GM12878 (cell line): ENCODE data around the gene RARB. TPM values are rescaled to one million over a fixed set of nuclear protein-coding genes. Genes with fewer than 3 reads are reported as not detected.

ENCODE experiments used
- ATAC-seq: fragments of 200-7000 bp; cut with Tn5 transposase; 3 replicates; pipeline ENCODE4 v1.9.1; 2020; ENCODE audit warnings: mild to moderate bottlenecking, moderate library complexity
- BruUV-seq: library from RNA; stranded (reverse); fragments of 400-500 nt; replicated peaks from 2 replicates; lab custom pipeline; 2021; lab: Mats Ljungman, UMichigan
- CTCF ChIA-PET: fragments of 300-600 bp; sonication (Branson Sonifier 250); formaldehyde crosslinking; extraction: SDS; loops from one replicate; lab custom pipeline; 2021; ENCODE audit warnings: inconsistent platforms; lab: Yijun Ruan, JAX
- POLR2A ChIA-PET: fragments of 350-600 bp; formaldehyde crosslinking; extraction: SDS; loops from one replicate; lab custom pipeline; 2021; ENCODE audit warnings: inconsistent platforms; lab: Charles Lee
- RAD21 ChIA-PET: fragments of 300-600 bp; sonication (Branson Sonifier 250); formaldehyde crosslinking; loops from one replicate; lab custom pipeline; 2023; ENCODE audit warnings: antibody characterized with exemption; ENCODE audit not compliant: unreplicated experiment; lab: Charles Lee
- SMC1A ChIA-PET: fragments of 300-600 bp; sonication (Branson Sonifier 250); formaldehyde crosslinking; loops from one replicate; lab custom pipeline; 2023; ENCODE audit not compliant: unreplicated experiment, uncharacterized antibody; lab: Charles Lee
- DNase-seq: peaks from one replicate; pipeline ENCODE4 v3.0.0-alpha.2; 2011; ENCODE audit warnings: low read depth, low spot score
- FAIRE-seq: peaks from 3 replicates; lab custom pipeline; 2011; peaks lifted over from hg19 to GRCh38; lab: Jason Lieb, UNC
- H2AFZ ChIP-seq: 2 replicates; pipeline ENCODE4 v1.6.0; 2011; ENCODE audit warnings: low read depth, low read length, control low read depth; ENCODE audit not compliant: control insufficient read depth
- H3K27ac ChIP-seq: 2 replicates; pipeline ENCODE4 v1.5.1; 2011; ENCODE audit warnings: control low read depth; ENCODE audit not compliant: control insufficient read depth, insufficient read depth
- H3K27me3 ChIP-seq, 2 experiments: replicated peaks in 1 of 2; 2 replicates each; pipeline versions ENCODE4 v1.6.0 to v1.6.1; 2011; ENCODE audit warnings: low read length in 1 of 2; ENCODE audit not compliant: control insufficient read depth in 2 of 2, insufficient read depth in 2 of 2
- H3K36me3 ChIP-seq, 2 experiments: 2 replicates each; pipeline ENCODE4 v1.5.1; 2011; ENCODE audit warnings: low read length in 1 of 2; ENCODE audit not compliant: control insufficient read depth in 2 of 2, insufficient read depth in 2 of 2
- H3K4me1 ChIP-seq: 2 replicates; pipeline ENCODE4 v1.6.1; 2011; ENCODE audit warnings: mild to moderate bottlenecking, low read length, moderate library complexity, mixed read lengths; ENCODE audit not compliant: control insufficient read depth, insufficient read depth
- H3K4me2 ChIP-seq: 2 replicates; pipeline ENCODE4 v1.6.0; 2011; ENCODE audit warnings: control low read depth; ENCODE audit not compliant: control insufficient read depth, insufficient read depth
- H3K4me3 ChIP-seq: fragments of 200-600 bp; sonication (generic); 2 replicates; pipeline ENCODE4 v1.5.1; 2016
- H3K79me2 ChIP-seq: 2 replicates; pipeline ENCODE4 v1.6.0; 2011; ENCODE audit warnings: low read length; ENCODE audit not compliant: control insufficient read depth, insufficient read depth
- H3K9ac ChIP-seq: 2 replicates; pipeline ENCODE4 v1.8.0; 2011; ENCODE audit warnings: low read length, control low read depth, mixed read lengths; ENCODE audit not compliant: control insufficient read depth, insufficient read depth
- H3K9me3 ChIP-seq: replicated peaks from 3 replicates; pipeline ENCODE4 v1.5.1; 2011; ENCODE audit warnings: mild to moderate bottlenecking, low read length; ENCODE audit not compliant: control insufficient read depth, insufficient read depth
- H4K20me1 ChIP-seq: 2 replicates; pipeline ENCODE4 v1.6.0; 2011; ENCODE audit not compliant: control insufficient read depth, insufficient read depth
- ATF7 ChIP-seq: fragments of 450-650 bp; IDR thresholded peaks from 2 replicates; pipeline ENCODE4 v1.6.1; 2016; ENCODE audit warnings: low read depth, mild to moderate bottlenecking
- BMI1 ChIP-seq: fragments of 450-650 bp; IDR thresholded peaks from 2 replicates; pipeline ENCODE4 v1.6.1; 2016; ENCODE audit warnings: mild to moderate bottlenecking, moderate library complexity, borderline replicate concordance
- BRCA1 ChIP-seq: IDR thresholded peaks from 2 replicates; pipeline ENCODE4 v1.6.1; 2011; ENCODE audit warnings: low read depth, low read length, improper control_type of control experiment
- CBX5 ChIP-seq: sonication (generic); IDR thresholded peaks from 2 replicates; pipeline ENCODE4 v1.6.1; 2016; ENCODE audit warnings: low read depth, moderate library complexity, mild to moderate bottlenecking, inconsistent platforms
- CHD4 ChIP-seq: fragments of 200-600 bp; sonication (generic); IDR thresholded peaks from 2 replicates; pipeline ENCODE4 v1.6.1; 2016; ENCODE audit warnings: mild to moderate bottlenecking
- ELK1 ChIP-seq: IDR thresholded peaks from 2 replicates; pipeline ENCODE4 v1.6.1; 2012; ENCODE audit warnings: low read depth, low read length, improper control_type of control experiment
- FOXM1 ChIP-seq: IDR thresholded peaks from 2 replicates; pipeline ENCODE4 v1.6.1; 2012; ENCODE audit warnings: low read depth, mild to moderate bottlenecking, inconsistent platforms, low read length, moderate library complexity
- GABPA ChIP-seq: IDR thresholded peaks from 2 replicates; pipeline ENCODE4 v1.6.1; 2014; ENCODE audit warnings: antibody characterized with exemption, low read depth, mild to moderate bottlenecking, inconsistent platforms
- IRF5 ChIP-seq: fragments of 450-650 bp; IDR thresholded peaks from 2 replicates; pipeline ENCODE4 v1.6.1; 2017; ENCODE audit warnings: borderline replicate concordance
- JUND ChIP-seq: IDR thresholded peaks from 2 replicates; pipeline ENCODE4 v1.6.1; 2012; ENCODE audit warnings: low read depth, mild to moderate bottlenecking, low read length, improper control_type of control experiment, moderate library complexity
- KDM1A ChIP-seq: fragments of 200-600 bp; sonication (generic); IDR thresholded peaks from 2 replicates; pipeline ENCODE4 v1.6.1; 2016; ENCODE audit warnings: borderline replicate concordance
- KLF5 ChIP-seq: fragments of 450-650 bp; IDR thresholded peaks from 2 replicates; pipeline ENCODE4 v1.6.1; 2014; ENCODE audit warnings: mild to moderate bottlenecking; ENCODE audit not compliant: partially characterized antibody
- MEF2A ChIP-seq: IDR thresholded peaks from 2 replicates; pipeline ENCODE4 v1.6.1; 2011; ENCODE audit warnings: low read depth, mild to moderate bottlenecking, low read length, moderate library complexity; ENCODE audit not compliant: insufficient read depth
- NFYB ChIP-seq: IDR thresholded peaks from 2 replicates; pipeline ENCODE4 v1.6.1; 2011; ENCODE audit warnings: low read depth, mild to moderate bottlenecking, low read length, improper control_type of control experiment, moderate library complexity; ENCODE audit not compliant: insufficient read depth
- NR2C2 ChIP-seq: IDR thresholded peaks from 2 replicates; pipeline ENCODE4 v1.6.1; 2011; ENCODE audit warnings: borderline replicate concordance, low read depth; ENCODE audit not compliant: control insufficient read depth, insufficient read length
- POLR2A ChIP-seq: IDR thresholded peaks from 2 replicates; pipeline ENCODE4 v1.6.1; 2011; ENCODE audit warnings: low read depth, mild to moderate bottlenecking, low read length
- POU2F2 ChIP-seq: IDR thresholded peaks from 3 replicates; pipeline ENCODE4 v1.6.1; 2011; ENCODE audit warnings: low read depth, mild to moderate bottlenecking, low read length, borderline replicate concordance
- RBBP5 ChIP-seq: fragments of 200-600 bp; sonication (generic); conservative IDR thresholded peaks from 2 replicates; pipeline ENCODE4 v1.6.1; 2016
- SMAD5 ChIP-seq: IDR thresholded peaks from 2 replicates; pipeline ENCODE4 v1.6.1; 2016; ENCODE audit warnings: antibody characterized with exemption, low read depth
- SPI1 ChIP-seq: IDR thresholded peaks from 2 replicates; pipeline ENCODE4 v1.6.1; 2011; ENCODE audit warnings: low read depth, mild to moderate bottlenecking, low read length, moderate library complexity, borderline replicate concordance; ENCODE audit not compliant: insufficient read depth
- WGBS: methylation state at CpG from one replicate; pipeline ENCODE4 v1.1.6; 2016; ENCODE audit warnings: low lambda C conversion rate; ENCODE audit not compliant: insufficient replicate concordance, insufficient coverage; ENCODE audit errors: missing lambda C conversion rate; 5-methylcytosine and 5-hydroxymethylcytosine counted together
- in situ Hi-C: fragments of 300-500 bp; cut with MboI; formaldehyde crosslinking; loops from 9 replicates; pipeline ENCODE4 v1.14.3; 2018; ENCODE audit warnings: mixed read lengths
- intact Hi-C: fragments of 100-400 bp; cut with micrococcal nuclease; formaldehyde crosslinking; loops from one replicate; pipeline ENCODE4 v1.14.2; 2022; ENCODE audit not compliant: unreplicated experiment
- polyA plus RNA-seq, 11 experiments: library from polyadenylated mRNA; depleted of rRNA in 4 of 11; unstranded in 6 of 11; stranded (reverse) in 5 of 11; fragments of >200 nt; fragmentation: Nextera tagmentation in 4 of 11; fragmentation: Illumina TruSeq in 1 of 11; extraction: Ambion mirVana in 4 of 11; extraction: Trizol in 1 of 11; gene quantifications; 1 replicate in 1 of 11; 2 replicates in 10 of 11; pipeline versions ENCODE4 v1.2.1 to v1.2.3, GENCODE V29; 2011 to 2016; ENCODE audit warnings: inconsistent platforms in 2 of 11, missing spikeins in 2 of 11, low read depth in 1 of 11
- total RNA-seq, 4 experiments: library from RNA; depleted of rRNA in 3 of 4; stranded (reverse); fragments of >200 nt in 3 of 4; fragmentation: Illumina TruSeq in 1 of 4; extraction: Trizol in 1 of 4; gene quantifications; 2 replicates each; pipeline versions ENCODE4 v1.2.1 to v1.2.3, GENCODE V29; 2013 to 2021
- TF ChIP-seq, protein P1 (sequence below): IDR thresholded peaks from 2 replicates; pipeline ENCODE4 v1.6.1; 2012; ENCODE audit warnings: low read depth, low read length, improper control_type of control experiment

Gene RARB
- total and polyA plus RNA-seq, 10 of the 15 experiments (the other 5 are each of a cell fraction or from before 2014, with no cell fraction given): 0.05 to 0.06 TPM; not detected in 8

DNA sequence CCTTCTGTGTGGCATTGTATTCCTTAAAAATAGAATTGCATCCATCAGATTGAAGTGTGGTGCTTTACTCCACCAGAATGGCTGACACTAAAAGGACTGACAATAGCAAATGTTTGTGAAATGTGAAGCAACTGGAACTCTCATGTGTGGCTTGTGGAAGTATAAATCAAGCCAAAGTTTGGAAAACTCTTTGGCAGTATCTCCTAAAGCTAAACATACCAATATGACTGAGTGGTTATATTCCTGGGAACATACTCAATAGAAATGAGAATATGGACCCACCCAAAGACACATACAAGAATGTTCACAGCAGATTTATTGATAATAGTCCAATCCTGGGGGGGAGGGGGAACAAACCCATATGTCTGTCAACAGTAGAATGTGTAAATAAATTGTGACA, 87.1 kb downstream of the RARB start (continued):
- TF ChIP-seq SMAD5: no peak
- TF ChIP-seq KLF5: no peak
- TF ChIP-seq NFYB: no peak
- TF ChIP-seq POU2F2: no peak
- TF ChIP-seq RBBP5: no peak
- no peak for TF ChIP-seq ATF7
- no peak for TF ChIP-seq POLR2A
- TF ChIP-seq, protein P1, sequence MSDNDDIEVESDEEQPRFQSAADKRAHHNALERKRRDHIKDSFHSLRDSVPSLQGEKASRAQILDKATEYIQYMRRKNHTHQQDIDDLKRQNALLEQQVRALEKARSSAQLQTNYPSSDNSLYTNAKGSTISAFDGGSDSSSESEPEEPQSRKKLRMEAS: no peak
- no peak for TF ChIP-seq NR2C2

GRCh38 chr3:25520926-25521559, 93.0 kb downstream of the RARB start:
- H3K79me2 ChIP-seq: no peaks in the 10 kb centered on the region
- 53% methylated on average over 8 of the region's 8 CpGs for WGBS
- H3K36me3 ChIP-seq: no peaks in the 10 kb centered on the region
- intact Hi-C loops: no loop called here
- no peaks in the 10 kb centered on the region for H4K20me1 ChIP-seq
- H3K9me3 ChIP-seq: no peaks in the 10 kb centered on the region
- ChIA-PET SMC1A (no interaction called here), CTCF (no interaction called here), RAD21 (no interaction called here), POLR2A (no interaction called here)
- no peak overlapping the region for H3K4me2 ChIP-seq
- in situ Hi-C loops: no loop called here
- H3K27me3 ChIP-seq: no peaks in the 10 kb centered on the region; a peak in 1 of 4 replicates
- H3K4me1 ChIP-seq: no peaks in the 10 kb centered on the region
- BruUV-seq: no TSS peak
- H3K27ac ChIP-seq: no peak overlapping the region
- no peak overlapping the region for H3K9ac ChIP-seq
- DNase-seq: no peak
- no peak overlapping the region for H2AFZ ChIP-seq
- no peak overlapping the region for H3K4me3 ChIP-seq
- FAIRE-seq: no peak
- ATAC-seq: no peak
- TF ChIP-seq FOXM1 (no peak), IRF5 (no peak), BRCA1 (no peak), BMI1 (no peak), GABPA (no peak), CHD4 (no peak), MEF2A (no peak), KDM1A (no peak), JUND (no peak), SPI1 (no peak), CBX5 (no peak), ELK1 (no peak)
